DOHH2 (cell line): Measurements from ENCODE around the gene OR2M3.

Experiments
- CTCF ChIP-seq: fragments of 200-600 bp; sonication (generic); IDR thresholded peaks from one replicate; pipeline ENCODE4 v1.5.1; 2014; ENCODE audit warnings: antibody characterized with exemption, mild to moderate bottlenecking, low read depth, low read length; ENCODE audit not compliant: poor library complexity, severe bottlenecking
- EZH2phosphoT487 ChIP-seq: fragments of 200-600 bp; sonication (generic); IDR thresholded peaks from 2 replicates; pipeline ENCODE4 v1.6.1; 2017; ENCODE audit warnings: borderline replicate concordance, mild to moderate bottlenecking, antibody characterized with exemption, low read length, moderate library complexity, mixed read lengths

- no peak for TF ChIP-seq CTCF
- no peak for TF ChIP-seq EZH2phosphoT487
These were observed 22.5 kb upstream of the OR2M3 start, which contains the start of gene OR2M2 for GRCh38 chr1:248174521-248174920.
